Retinal pigment epithelial cell (primary cell): ENCODE measurements around the gene EHBP1.
A peak's percentile ranks its signal among the peaks of the same experiment; 100 is the strongest.

Experiments
- DNase-seq: peaks from one replicate; pipeline ENCODE4 v3.0.0-alpha.2; 2010; ENCODE audit warnings: low read depth
- H3K4me3 ChIP-seq: 2 replicates; pipeline ENCODE4 v1.5.1; 2011; ENCODE audit warnings: mild to moderate bottlenecking, low read length, control low read depth, moderate library complexity
- TF ChIP-seq, protein P1 (sequence below): conservative IDR thresholded peaks from 2 replicates; pipeline ENCODE4 v1.5.1; 2011; ENCODE audit warnings: low read depth, low read length, control low read depth, inconsistent platforms

The EHBP1 gene

DNA sequence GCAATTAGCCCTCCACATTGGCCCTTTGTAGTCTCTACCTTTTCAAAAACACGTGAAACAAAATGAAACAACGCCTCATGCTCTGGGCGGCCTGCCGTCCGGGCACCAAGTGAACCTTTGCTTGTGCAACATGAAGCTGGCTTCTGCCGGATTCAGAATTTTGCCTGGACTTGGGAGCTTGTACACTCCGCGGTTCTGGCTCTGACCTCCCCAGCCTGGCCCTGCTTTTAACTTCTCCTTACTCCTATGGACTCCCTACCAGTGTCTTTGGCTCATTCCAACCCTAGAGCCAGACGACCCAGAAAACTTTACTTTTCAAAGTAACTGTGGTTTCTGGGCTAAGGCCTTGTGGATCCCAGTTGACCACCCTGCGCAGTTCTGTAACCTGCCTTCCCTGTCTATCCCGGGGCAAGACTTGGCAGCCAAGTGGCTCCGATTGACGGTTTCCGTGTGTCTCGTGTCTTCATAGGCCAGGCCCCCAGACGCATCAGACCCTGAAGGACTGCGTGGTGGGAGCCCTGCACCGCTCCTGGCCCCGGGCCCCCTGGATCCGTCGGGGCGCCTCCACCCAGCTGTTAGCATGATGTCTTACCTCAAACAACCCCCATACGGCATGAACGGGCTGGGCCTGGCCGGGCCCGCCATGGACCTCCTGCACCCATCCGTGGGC, 347.0 kb downstream of the EHBP1 start:
- H3K4me3 ChIP-seq = peak overlapping the region; percentile 91
- TF ChIP-seq, protein P1, sequence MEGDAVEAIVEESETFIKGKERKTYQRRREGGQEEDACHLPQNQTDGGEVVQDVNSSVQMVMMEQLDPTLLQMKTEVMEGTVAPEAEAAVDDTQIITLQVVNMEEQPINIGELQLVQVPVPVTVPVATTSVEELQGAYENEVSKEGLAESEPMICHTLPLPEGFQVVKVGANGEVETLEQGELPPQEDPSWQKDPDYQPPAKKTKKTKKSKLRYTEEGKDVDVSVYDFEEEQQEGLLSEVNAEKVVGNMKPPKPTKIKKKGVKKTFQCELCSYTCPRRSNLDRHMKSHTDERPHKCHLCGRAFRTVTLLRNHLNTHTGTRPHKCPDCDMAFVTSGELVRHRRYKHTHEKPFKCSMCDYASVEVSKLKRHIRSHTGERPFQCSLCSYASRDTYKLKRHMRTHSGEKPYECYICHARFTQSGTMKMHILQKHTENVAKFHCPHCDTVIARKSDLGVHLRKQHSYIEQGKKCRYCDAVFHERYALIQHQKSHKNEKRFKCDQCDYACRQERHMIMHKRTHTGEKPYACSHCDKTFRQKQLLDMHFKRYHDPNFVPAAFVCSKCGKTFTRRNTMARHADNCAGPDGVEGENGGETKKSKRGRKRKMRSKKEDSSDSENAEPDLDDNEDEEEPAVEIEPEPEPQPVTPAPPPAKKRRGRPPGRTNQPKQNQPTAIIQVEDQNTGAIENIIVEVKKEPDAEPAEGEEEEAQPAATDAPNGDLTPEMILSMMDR = no peak
- no peak for DNase-seq

DNA sequence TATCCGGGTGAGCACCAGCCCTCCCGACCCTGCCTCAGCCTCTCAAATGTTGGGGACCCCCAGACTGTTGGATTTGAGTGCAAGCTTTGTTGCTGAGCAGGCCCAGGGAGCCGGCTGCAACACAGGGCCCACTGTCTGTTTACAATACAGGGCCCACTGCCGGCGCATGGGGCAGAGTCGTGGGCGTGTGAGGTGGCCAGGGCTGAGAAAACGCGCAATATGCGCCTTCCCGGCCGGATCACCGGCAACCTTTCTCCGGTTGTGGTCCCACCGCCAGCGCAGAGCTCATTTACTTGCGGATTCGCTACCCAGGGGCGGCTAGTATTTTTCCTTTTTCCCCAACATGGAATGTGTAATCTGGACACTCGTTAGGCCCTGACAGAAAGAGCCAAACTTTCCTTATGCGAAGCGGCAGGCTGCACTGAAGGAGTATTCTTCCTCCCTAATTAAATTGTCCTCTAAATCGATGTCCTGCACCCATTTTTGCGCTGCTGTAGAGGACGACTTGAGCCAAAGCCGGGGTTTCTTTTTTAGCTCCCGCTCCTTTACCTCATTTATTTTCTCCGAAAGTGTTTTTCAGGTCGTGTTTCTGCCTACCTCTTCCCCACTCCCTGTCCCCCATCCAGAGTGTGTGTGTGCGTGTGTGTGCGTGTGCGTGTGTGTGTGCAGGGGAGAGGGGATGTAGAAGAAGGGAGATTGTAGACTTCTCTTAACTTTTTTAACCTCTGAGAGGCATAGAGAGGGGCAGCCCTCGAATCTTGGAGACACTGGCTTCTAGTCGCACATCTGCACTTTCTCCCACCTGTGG, 347.8 kb downstream of the EHBP1 start:
- H3K4me3 ChIP-seq = peak overlapping the region; percentile 91
- TF ChIP-seq, protein P1 = no peak

DNA sequence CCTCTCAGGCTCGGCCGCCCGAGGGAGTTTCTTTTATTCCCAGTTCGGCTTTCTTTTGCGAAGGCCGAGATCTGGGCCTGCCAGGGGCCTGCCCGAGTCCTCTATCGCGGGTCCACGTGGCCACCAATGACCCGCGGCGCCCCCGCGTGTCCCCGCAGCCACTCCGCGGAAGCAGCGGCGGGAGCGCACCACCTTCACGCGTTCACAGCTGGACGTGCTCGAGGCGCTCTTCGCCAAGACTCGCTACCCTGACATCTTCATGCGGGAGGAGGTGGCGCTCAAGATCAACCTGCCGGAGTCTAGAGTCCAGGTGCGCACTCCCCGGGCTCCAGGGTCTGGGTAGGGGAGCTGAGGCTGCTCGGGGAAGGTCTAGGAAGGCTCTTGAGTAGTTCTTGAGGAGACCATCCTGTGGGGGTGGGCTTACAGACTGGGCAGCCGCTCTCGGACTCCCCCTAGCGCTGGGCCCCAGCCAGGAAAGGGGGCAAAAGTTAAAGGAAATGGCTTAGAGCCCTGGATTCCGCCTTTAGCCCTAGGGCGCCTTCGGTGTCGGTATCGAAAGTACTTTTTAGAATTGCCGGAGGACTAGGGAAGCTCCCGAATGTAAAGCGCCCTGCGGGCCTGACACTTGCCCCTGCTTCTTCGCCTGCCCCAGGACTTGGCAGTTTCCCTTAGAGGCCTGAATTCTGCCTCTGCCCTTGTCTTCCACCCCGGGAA, 348.5 kb downstream of the EHBP1 start:
- DNase-seq = no peak
- TF ChIP-seq, protein P1 = peak; percentile 65
- H3K4me3 ChIP-seq = peak overlapping the region; percentile 91

More for the DNA sequence above, 347.8 kb downstream of the EHBP1 start:
- DNase-seq = no peak

DNA sequence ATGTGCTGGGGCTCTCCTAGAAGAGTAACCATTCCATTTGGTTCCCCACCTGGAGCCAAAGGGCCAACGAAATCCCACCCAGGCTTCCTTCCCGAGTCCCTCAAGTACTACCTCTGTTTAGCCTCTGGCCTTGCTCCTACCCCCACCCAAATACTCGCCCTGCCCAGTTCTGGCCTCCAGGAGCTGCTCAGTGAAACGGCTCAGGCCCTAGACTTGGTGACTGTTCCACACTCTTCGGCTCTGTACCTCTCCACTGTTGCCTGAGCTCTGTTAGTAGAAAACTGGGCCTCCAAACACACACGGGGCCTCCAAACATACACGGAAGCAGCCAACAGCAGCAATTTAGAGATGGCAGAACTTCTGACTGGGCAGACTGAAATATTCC, 349.3 kb downstream of the EHBP1 start:
- no peak for DNase-seq
- no peak overlapping the region for H3K4me3 ChIP-seq
- TF ChIP-seq, protein P1 = no peak

DNA sequence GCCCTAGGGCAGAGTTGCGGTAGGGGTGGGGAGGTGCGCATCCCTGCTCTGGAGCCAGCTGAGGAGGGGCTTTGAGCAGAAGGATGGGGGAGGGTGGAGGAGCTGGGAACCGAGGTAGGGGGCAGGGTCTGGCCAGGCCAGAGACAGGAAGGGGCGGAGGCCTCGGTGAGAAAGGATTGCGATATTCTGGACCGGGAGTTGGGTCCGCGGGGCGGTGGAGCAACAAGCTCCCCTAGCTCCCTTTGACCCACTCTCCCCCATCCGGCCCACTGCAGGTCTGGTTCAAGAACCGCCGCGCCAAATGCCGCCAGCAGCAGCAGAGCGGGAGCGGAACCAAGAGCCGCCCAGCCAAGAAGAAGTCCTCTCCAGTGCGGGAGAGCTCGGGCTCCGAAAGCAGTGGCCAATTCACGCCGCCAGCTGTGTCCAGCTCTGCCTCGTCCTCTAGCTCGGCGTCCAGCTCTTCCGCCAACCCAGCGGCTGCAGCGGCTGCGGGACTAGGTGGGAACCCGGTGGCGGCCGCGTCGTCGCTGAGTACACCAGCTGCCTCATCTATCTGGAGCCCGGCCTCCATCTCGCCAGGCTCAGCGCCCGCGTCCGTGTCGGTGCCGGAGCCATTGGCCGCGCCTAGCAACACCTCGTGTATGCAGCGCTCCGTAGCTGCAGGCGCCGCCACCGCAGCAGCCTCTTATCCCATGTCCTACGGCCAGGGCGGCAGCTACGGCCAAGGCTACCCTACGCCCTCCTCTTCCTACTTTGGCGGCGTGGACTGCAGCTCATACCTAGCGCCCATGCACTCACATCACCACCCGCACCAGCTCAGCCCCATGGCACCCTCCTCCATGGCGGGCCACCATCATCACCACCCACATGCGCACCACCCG, 350.0 kb downstream of the EHBP1 start:
- DNase-seq = no peak
- peak overlapping the region; percentile 14 for H3K4me3 ChIP-seq
- TF ChIP-seq, protein P1 = no peak
